Keratinocyte (primary cell): ENCODE measurements around the gene FAM120B. TPM values are rescaled to one million over a fixed set of nuclear protein-coding genes. Genes with fewer than 3 reads are reported as not detected.

Experiments
- DNase-seq: peaks from one replicate; pipeline ENCODE4 v3.0.0-alpha.2; 2011; ENCODE audit warnings: low read depth, missing footprints, low spot score
- FAIRE-seq: peaks from 2 replicates; lab custom pipeline; 2011; peaks lifted over from hg19 to GRCh38; lab: Jason Lieb, UNC
- H2AFZ ChIP-seq: 2 replicates; pipeline ENCODE4 v1.6.0; 2012; ENCODE audit warnings: low read length, control low read depth, inconsistent platforms; ENCODE audit not compliant: control insufficient read depth
- H3K27ac ChIP-seq: 2 replicates; pipeline ENCODE4 v1.5.1; 2011; ENCODE audit warnings: low read length; ENCODE audit not compliant: control insufficient read depth, insufficient read depth
- H3K27me3 ChIP-seq: 3 replicates; pipeline ENCODE4 v1.6.0; 2011; ENCODE audit warnings: low read length; ENCODE audit not compliant: control insufficient read depth, insufficient read depth; ENCODE audit errors: extremely low read depth
- H3K36me3 ChIP-seq, 2 experiments: 2 replicates in 1 of 2; 3 replicates in 1 of 2; pipeline ENCODE4 v1.5.1; 2011; ENCODE audit warnings: low read length in 2 of 2, mild to moderate bottlenecking in 1 of 2; ENCODE audit not compliant: control insufficient read depth in 2 of 2, insufficient read depth in 2 of 2; ENCODE audit errors: extremely low read depth in 1 of 2
- H3K4me1 ChIP-seq: 3 replicates; pipeline ENCODE4 v1.5.1; 2011; ENCODE audit warnings: low read length; ENCODE audit not compliant: control insufficient read depth, insufficient read depth; ENCODE audit errors: extremely low read depth
- H3K4me2 ChIP-seq: 3 replicates; pipeline ENCODE4 v1.6.0; 2011; ENCODE audit warnings: low read depth, low read length; ENCODE audit not compliant: control insufficient read depth, insufficient read depth; ENCODE audit errors: extremely low read depth
- H3K4me3 ChIP-seq, 3 experiments: fragments of 200-600 bp in 1 of 3; sonication (generic) in 1 of 3; 2 replicates in 2 of 3; 3 replicates in 1 of 3; pipeline ENCODE4 v1.5.1; 2011 to 2016; ENCODE audit warnings: low read length in 3 of 3, mild to moderate bottlenecking in 3 of 3, control low read depth in 2 of 3, inconsistent platforms in 1 of 3, low read depth in 1 of 3, mixed read lengths in 1 of 3, mixed run types in 1 of 3, moderate library complexity in 1 of 3; ENCODE audit not compliant: control insufficient read depth in 2 of 3, insufficient read depth in 2 of 3; ENCODE audit errors: extremely low read depth in 1 of 3
- H3K79me2 ChIP-seq: 2 replicates; pipeline ENCODE4 v1.6.0; 2012; ENCODE audit warnings: low read length; ENCODE audit not compliant: control insufficient read depth, insufficient read depth
- H3K9ac ChIP-seq: 3 replicates; pipeline ENCODE4 v1.6.0; 2011; ENCODE audit warnings: low read length; ENCODE audit not compliant: control insufficient read depth, insufficient read depth; ENCODE audit errors: extremely low read depth
- H3K9me1 ChIP-seq: 3 replicates; pipeline ENCODE4 v1.6.0; 2011; ENCODE audit warnings: low read length; ENCODE audit not compliant: control insufficient read depth, insufficient read depth; ENCODE audit errors: extremely low read depth
- H3K9me3 ChIP-seq: 2 replicates; pipeline ENCODE4 v1.5.1; 2012; ENCODE audit warnings: low read depth, low read length; ENCODE audit not compliant: control insufficient read depth
- H4K20me1 ChIP-seq: 3 replicates; pipeline ENCODE4 v1.6.0; 2011; ENCODE audit warnings: low read length; ENCODE audit not compliant: control insufficient read depth, insufficient read depth; ENCODE audit errors: extremely low read depth
- CTCF ChIP-seq, 3 experiments: IDR thresholded peaks in 1 of 3; conservative IDR thresholded peaks in 1 of 3; optimal IDR thresholded peaks in 1 of 3; 2 replicates in 2 of 3; 3 replicates in 1 of 3; pipeline versions ENCODE3 to v1.5.1; 2011; ENCODE audit warnings: low read length in 3 of 3, mild to moderate bottlenecking in 3 of 3, moderate library complexity in 2 of 3, control low read depth in 1 of 3, inconsistent platforms in 1 of 3; ENCODE audit not compliant: insufficient read depth in 2 of 3; ENCODE audit errors: extremely low read depth in 1 of 3
- EZH2 ChIP-seq: IDR thresholded peaks from one replicate; pipeline ENCODE4 v1.6.1; 2012; ENCODE audit warnings: inconsistent platforms, mild to moderate bottlenecking, low read length, moderate library complexity
- dilution Hi-C: fragments of 300-500 bp; cut with MboI; formaldehyde crosslinking; loops from one replicate; pipeline ENCODE4 v1.7.0; 2020; ENCODE audit warnings: low sequenced_read_pairs; ENCODE audit not compliant: extremely low pct_ligation_motif_present
- polyA plus RNA-seq, 5 experiments: library from polyadenylated mRNA; depleted of rRNA in 3 of 5; stranded (reverse) in 3 of 5; stranded (forward) in 1 of 5; unstranded in 1 of 5; fragments of >200 nt; gene quantifications; 1 replicate in 1 of 5; 2 replicates in 3 of 5; 3 replicates in 1 of 5; pipeline versions ENCODE4 v1.2.1 to v1.2.3, GENCODE V29; 2011 to 2012; ENCODE audit warnings: missing spikeins in 2 of 5, low read depth in 1 of 5, low replicate concordance in 1 of 5

FAM120B gene
- polyA plus RNA-seq, 1 donor (not counting 4 experiments of a cell fraction or from before 2014, with no cell fraction given) = 17.4 TPM

- dilution Hi-C loops = no loop called here
- FAIRE-seq = no peak
Measured at GRCh38 chr6:170369403-170369802, 62.8 kb downstream of the FAM120B start.

GRCh38 chr6:170370416-170370815, 63.9 kb downstream of the FAM120B start:
- TF ChIP-seq CTCF (optimal IDR thresholded peaks at IDR 0.05 in 1 of 3, IDR thresholded peaks at IDR 0.05 in 1 of 3, conservative IDR thresholded peaks at IDR 0.05 in 1 of 3; ENCODE audit: extremely low read depth in 1 of 3, insufficient read depth in 2 of 3, low read length in 3 of 3) (no peak), EZH2 (no peak)
- Histone ChIP-seq H3K4me1 (no peaks in the 10 kb centered on the region), H3K4me3 (no peak overlapping the region), H3K9me1 (no peaks in the 10 kb centered on the region), H2AFZ (no peak overlapping the region), H4K20me1 (no peaks in the 10 kb centered on the region), H3K9me3 (no peaks in the 10 kb centered on the region), H3K27me3 (no peaks in the 10 kb centered on the region), H3K27ac (no peak overlapping the region), H3K9ac (no peak overlapping the region), H3K36me3 (peaks cover 3 to 9% of the 10 kb centered on the region in 2 experiments), H3K79me2 (no peaks in the 10 kb centered on the region), H3K4me2 (no peak overlapping the region)
- DNase-seq = no peak
- no peak for FAIRE-seq
- dilution Hi-C loops = no loop called here

More at GRCh38 chr6:170369403-170369802, 62.8 kb downstream of the FAM120B start:
- Histone ChIP-seq H3K36me3 (peaks cover 9% of the 10 kb centered on the region in 2 experiments), H4K20me1 (no peaks in the 10 kb centered on the region), H3K4me1 (peaks cover 7% of the 10 kb centered on the region), H3K9ac (no peak overlapping the region), H3K4me2 (no peak overlapping the region), H2AFZ (no peak overlapping the region), H3K27me3 (no peaks in the 10 kb centered on the region), H3K9me1 (no peaks in the 10 kb centered on the region), H3K27ac (no peak overlapping the region), H3K79me2 (no peaks in the 10 kb centered on the region), H3K4me3 (no peak overlapping the region), H3K9me3 (no peaks in the 10 kb centered on the region)
- TF ChIP-seq CTCF (optimal IDR thresholded peaks at IDR 0.05 in 1 of 3, IDR thresholded peaks at IDR 0.05 in 1 of 3, conservative IDR thresholded peaks at IDR 0.05 in 1 of 3; ENCODE audit: extremely low read depth in 1 of 3, insufficient read depth in 2 of 3, low read length in 3 of 3) (no peak), EZH2 (no peak)
- no peak for DNase-seq
